HepG2 (cell line): ENCODE data around the gene FAR1. TPM values are rescaled to one million over a fixed set of nuclear protein-coding genes. Genes with fewer than 3 reads are reported as not detected.

Experiments used
- ATAC-seq: fragments of 200-7000 bp; cut with Tn5 transposase; 3 replicates; pipeline ENCODE4 v1.9.1; 2020; ENCODE audit warnings: mild to moderate bottlenecking, moderate library complexity
- BruUV-seq: library from RNA; stranded (reverse); fragments of 400-500 nt; replicated peaks from 2 replicates; lab custom pipeline; 2021; lab: Mats Ljungman, UMichigan
- CTCF ChIA-PET: fragments of 300-600 bp; formaldehyde crosslinking; extraction: SDS; loops from one replicate; lab custom pipeline; 2021; ENCODE audit warnings: low total read pairs, inconsistent platforms, low intra/inter-chr PET ratio; lab: Yijun Ruan, JAX
- POLR2A ChIA-PET: fragments of 350-600 bp; sonication (Branson Sonifier 250); formaldehyde crosslinking; loops from one replicate; lab custom pipeline; 2020; ENCODE audit warnings: antibody characterized with exemption, inconsistent platforms; lab: Yijun Ruan, JAX
- DNase-seq: peaks from one replicate; pipeline ENCODE4 v3.0.0-alpha.2; 2015; ENCODE audit warnings: low spot score
- FAIRE-seq: peaks from 3 replicates; lab custom pipeline; 2011; peaks lifted over from hg19 to GRCh38; lab: Jason Lieb, UNC
- H2AFZ ChIP-seq: one replicate; pipeline ENCODE4 v1.6.1; 2011; ENCODE audit warnings: low read length, inconsistent platforms
- H3K27ac ChIP-seq: fragments of 300-600 bp; 3 replicates; pipeline ENCODE4 v1.8.0; 2011; ENCODE audit warnings: mixed run types, mild to moderate bottlenecking, mixed read lengths, low read length, inconsistent platforms; ENCODE audit not compliant: insufficient read depth; ENCODE audit errors: extremely low read length
- H3K27me3 ChIP-seq, 2 experiments: fragments of 200-600 bp in 1 of 2; 2 replicates in 1 of 2; 3 replicates in 1 of 2; pipeline versions ENCODE4 v1.6.0 to v1.8.0; 2011; ENCODE audit warnings: low read length in 2 of 2, mild to moderate bottlenecking in 2 of 2, moderate library complexity in 2 of 2, inconsistent platforms in 1 of 2; ENCODE audit not compliant: insufficient read depth in 2 of 2, control insufficient read depth in 1 of 2
- H3K36me3 ChIP-seq, 2 experiments: fragments of 200-600 bp in 1 of 2; replicated peaks in 1 of 2; 2 replicates in 1 of 2; 3 replicates in 1 of 2; pipeline versions ENCODE4 v1.5.1 to v1.8.0; 2011; ENCODE audit warnings: low read length in 2 of 2, inconsistent platforms in 1 of 2; ENCODE audit not compliant: insufficient read depth in 2 of 2, control insufficient read depth in 1 of 2
- H3K4me1 ChIP-seq: 2 replicates; pipeline ENCODE4 v1.5.1; 2012; ENCODE audit warnings: low read length, inconsistent platforms; ENCODE audit not compliant: insufficient read depth
- H3K4me2 ChIP-seq: 2 replicates; pipeline ENCODE4 v1.6.0; 2011; ENCODE audit warnings: low read depth, low read length, inconsistent platforms
- H3K4me3 ChIP-seq, 3 experiments: fragments of 200-600 bp in 1 of 3; sonication (generic), shearing (Covaris generic) in 1 of 3; replicated peaks in 1 of 3; 2 replicates each; pipeline ENCODE4 v1.5.1; 2011 to 2016; ENCODE audit warnings: low read length in 3 of 3, inconsistent platforms in 2 of 3, low read depth in 2 of 3, mild to moderate bottlenecking in 2 of 3, control low read depth in 1 of 3, mixed read lengths in 1 of 3; ENCODE audit not compliant: insufficient read depth in 1 of 3
- H3K79me2 ChIP-seq: one replicate; pipeline ENCODE4 v1.6.1; 2011; ENCODE audit warnings: low read length, inconsistent platforms; ENCODE audit not compliant: insufficient read depth
- H3K9ac ChIP-seq: 2 replicates; pipeline ENCODE4 v1.6.0; 2011; ENCODE audit warnings: mild to moderate bottlenecking, low read depth, low read length, inconsistent platforms; ENCODE audit not compliant: insufficient read depth
- H3K9me3 ChIP-seq: 2 replicates; pipeline ENCODE4 v1.5.1; 2012; ENCODE audit warnings: mild to moderate bottlenecking, low read length
- H4K20me1 ChIP-seq: 2 replicates; pipeline ENCODE4 v1.6.0; 2011; ENCODE audit warnings: inconsistent platforms, mild to moderate bottlenecking, low read length, moderate library complexity; ENCODE audit not compliant: insufficient read depth
- ADNP ChIP-seq: sonication (generic); formaldehyde crosslinking; IDR thresholded peaks from 2 replicates; pipeline ENCODE4 v1.4.0; 2020; ENCODE audit warnings: missing genetic modification reagents
- CBX2 ChIP-seq, 2 experiments: fragments of 200-600 bp in 1 of 2; sonication (generic); formaldehyde crosslinking in 1 of 2; IDR thresholded peaks; 2 replicates each; pipeline versions ENCODE4 v1.7.0 to v1.8.1; 2018 to 2022; ENCODE audit warnings: low read depth in 2 of 2, low read length in 1 of 2, mild to moderate bottlenecking in 1 of 2, missing genetic modification reagents in 1 of 2
- CENPT ChIP-seq: sonication (generic); formaldehyde crosslinking; IDR thresholded peaks from 2 replicates; pipeline ENCODE4 v1.8.0; 2022; ENCODE audit warnings: low read depth, mild to moderate bottlenecking, moderate library complexity, missing genetic modification reagents
- GABPB1 ChIP-seq: IDR thresholded peaks from 2 replicates; pipeline ENCODE4 v1.6.1; 2016; ENCODE audit warnings: mild to moderate bottlenecking, missing genetic modification reagents, moderate library complexity, missing compliant biosample characterization
- HNRNPL ChIP-seq: fragments of 200-400 bp; formaldehyde crosslinking; IDR thresholded peaks from 2 replicates; pipeline ENCODE4 v1.6.1; 2017; ENCODE audit warnings: mild to moderate bottlenecking, low read depth, low read length
- ISL2 ChIP-seq: sonication (generic); formaldehyde crosslinking; IDR thresholded peaks from 2 replicates; pipeline ENCODE4 v1.5.0; 2020; ENCODE audit warnings: missing genetic modification reagents
- KDM3A ChIP-seq: IDR thresholded peaks from 2 replicates; pipeline ENCODE4 v1.6.1; 2018; ENCODE audit warnings: low read depth, missing compliant biosample characterization
- MAFK ChIP-seq, 2 experiments: IDR thresholded peaks in 1 of 2; conservative IDR thresholded peaks in 1 of 2; 2 replicates each; pipeline ENCODE4 v1.6.1; 2011; ENCODE audit warnings: improper control_type of control experiment in 2 of 2, low read length in 2 of 2
- NFIC ChIP-seq: IDR thresholded peaks from 2 replicates; pipeline ENCODE4 v1.6.1; 2012; ENCODE audit warnings: mild to moderate bottlenecking, low read length, inconsistent platforms
- NR1H2 ChIP-seq: sonication (generic); formaldehyde crosslinking; IDR thresholded peaks from 2 replicates; pipeline ENCODE4 v1.8.1; 2022; ENCODE audit warnings: low read depth, missing genetic modification reagents, borderline replicate concordance
- PAF1 ChIP-seq: IDR thresholded peaks from 2 replicates; pipeline ENCODE4 v1.6.1; 2016; ENCODE audit warnings: missing genetic modification reagents, missing compliant biosample characterization
- SIX1 ChIP-seq: sonication (generic); formaldehyde crosslinking; IDR thresholded peaks from 2 replicates; pipeline ENCODE4 v1.4.0; 2020; ENCODE audit warnings: missing genetic modification reagents, borderline replicate concordance
- SRSF1 ChIP-seq: fragments of 200-400 bp; formaldehyde crosslinking; optimal IDR thresholded peaks from 2 replicates; pipeline ENCODE3; 2017; ENCODE audit warnings: mild to moderate bottlenecking, low read depth, low read length, moderate library complexity
- TEAD3 ChIP-seq: optimal IDR thresholded peaks from 2 replicates; pipeline ENCODE3; 2016; ENCODE audit warnings: borderline replicate concordance
- TSC22D2 ChIP-seq: sonication (generic); formaldehyde crosslinking; IDR thresholded peaks from 2 replicates; pipeline ENCODE4 v1.5.1; 2020; ENCODE audit warnings: missing genetic modification reagents, mild to moderate bottlenecking, borderline replicate concordance
- ZBTB8A ChIP-seq: sonication (generic); formaldehyde crosslinking; IDR thresholded peaks from 2 replicates; pipeline ENCODE4 v1.4.0; 2020; ENCODE audit warnings: mild to moderate bottlenecking, low read depth, missing genetic modification reagents, borderline replicate concordance
- ZNF30 ChIP-seq: sonication (generic); formaldehyde crosslinking; IDR thresholded peaks from 2 replicates; pipeline ENCODE4 v1.5.0; 2020; ENCODE audit warnings: mild to moderate bottlenecking, missing genetic modification reagents
- ZNF501 ChIP-seq: sonication (generic); formaldehyde crosslinking; IDR thresholded peaks from 2 replicates; pipeline ENCODE4 v1.5.1; 2020; ENCODE audit warnings: mild to moderate bottlenecking, moderate library complexity, missing genetic modification reagents
- ZNF547 ChIP-seq: sonication (generic); formaldehyde crosslinking; IDR thresholded peaks from 2 replicates; pipeline ENCODE4 v1.5.1; 2020; ENCODE audit warnings: mild to moderate bottlenecking, missing genetic modification reagents
- ZNF556 ChIP-seq: sonication (generic); formaldehyde crosslinking; IDR thresholded peaks from 2 replicates; pipeline ENCODE4 v1.4.0; 2020; ENCODE audit warnings: mild to moderate bottlenecking, missing genetic modification reagents, borderline replicate concordance
- ZNF589 ChIP-seq: sonication (generic); formaldehyde crosslinking; conservative IDR thresholded peaks from 2 replicates; pipeline ENCODE4 v1.8.0; 2022; ENCODE audit warnings: mild to moderate bottlenecking, moderate library complexity, missing genetic modification reagents
- ZNF652 ChIP-seq: IDR thresholded peaks from 2 replicates; pipeline ENCODE4 v1.6.1; 2016; ENCODE audit warnings: low read depth, borderline replicate concordance
- ZNF703 ChIP-seq: sonication (generic); formaldehyde crosslinking; IDR thresholded peaks from 2 replicates; pipeline ENCODE4 v1.5.1; 2020; ENCODE audit warnings: missing genetic modification reagents, mild to moderate bottlenecking, moderate library complexity, borderline replicate concordance
- ZSCAN31 ChIP-seq: sonication (generic); formaldehyde crosslinking; IDR thresholded peaks from 2 replicates; pipeline ENCODE4 v1.5.0; 2020; ENCODE audit warnings: low read depth, mild to moderate bottlenecking, missing genetic modification reagents
- in situ Hi-C: cut with HindIII; loops from 2 replicates; pipeline ENCODE4 v1.10.0; 2017; ENCODE audit warnings: low pct_unique_long_range_greater_than_20kb; ENCODE audit not compliant: extremely low pct_ligation_motif_present
- intact Hi-C: fragments of 100-400 bp; cut with micrococcal nuclease; formaldehyde crosslinking; loops from one replicate; pipeline ENCODE4 v1.10.0; 2022; ENCODE audit not compliant: unreplicated experiment
- polyA plus RNA-seq, 8 experiments: library from polyadenylated mRNA; depleted of rRNA in 3 of 8; stranded (reverse) in 7 of 8; unstranded in 1 of 8; fragments of >200 nt; fragmentation: Illumina TruSeq in 4 of 8; extraction: Trizol in 4 of 8; gene quantifications; 2 replicates each; pipeline versions ENCODE4 v1.2.1 to v1.2.3, GENCODE V29; 2011 to 2016; ENCODE audit warnings: low read depth in 4 of 8, missing spikeins in 1 of 8, mixed read lengths in 1 of 8; ENCODE audit not compliant: insufficient read depth in 1 of 8
- total RNA-seq, 5 experiments: library from RNA; depleted of rRNA; stranded (reverse); fragments of >200 nt; fragmentation: Illumina TruSeq; extraction: Trizol; gene quantifications; 2 replicates each; pipeline ENCODE4 v1.2.3, GENCODE V29; 2016; ENCODE audit warnings: low read depth in 1 of 5
- TF ChIP-seq, protein P1 (sequence below): sonication (generic); formaldehyde crosslinking; IDR thresholded peaks from 2 replicates; pipeline ENCODE4 v1.4.0; 2020; ENCODE audit warnings: mild to moderate bottlenecking, missing genetic modification reagents

Gene FAR1
- total and polyA plus RNA-seq, 2 of the 13 experiments (the other 11 are each of a cell fraction or from before 2014, with no cell fraction given): 0.40 to 0.95 TPM

DNA sequence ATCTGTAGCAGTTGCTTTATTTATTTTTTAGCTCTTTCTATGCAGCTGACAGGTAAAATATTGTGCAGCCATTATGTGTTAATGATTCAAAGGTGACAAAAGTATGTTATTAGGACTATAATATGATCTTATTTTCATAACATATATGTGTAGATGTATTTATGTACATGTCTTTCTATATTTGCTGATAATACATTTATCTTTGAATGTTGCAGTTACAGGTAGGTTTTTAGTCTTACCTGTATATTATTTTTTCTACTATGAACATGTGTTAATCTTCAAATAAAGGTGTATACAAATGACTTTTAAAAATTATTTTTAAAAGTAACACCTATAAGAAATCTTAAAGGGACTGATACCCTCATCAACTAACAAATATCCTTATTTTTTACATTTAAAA, 33.6 kb downstream of the FAR1 start:
- POLR2A ChIA-PET: no interaction called here

DNA sequence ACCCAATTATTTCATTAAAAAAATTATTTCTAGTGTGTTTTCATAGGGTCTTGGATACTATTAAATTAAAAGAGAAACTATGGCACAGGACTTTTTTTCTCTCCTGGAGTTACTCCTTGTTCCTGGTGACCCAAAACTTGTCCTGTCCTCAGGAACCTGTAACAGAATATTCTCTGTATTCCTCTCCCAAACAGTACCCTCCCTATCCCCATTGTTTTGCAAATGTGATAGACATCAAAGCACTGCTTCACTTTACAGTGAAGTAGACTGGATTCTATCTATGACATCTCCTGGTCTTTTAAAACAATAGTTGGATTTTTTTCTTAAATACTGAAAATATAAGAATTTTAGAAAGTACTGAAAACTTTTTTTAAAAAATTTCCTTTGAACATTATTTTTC, 37.2 kb downstream of the FAR1 start:
- ATAC-seq (no peak), FAIRE-seq (no peak), DNase-seq (no peak)
- intact Hi-C loops: no loop called here
- no peak overlapping the region for H3K9ac ChIP-seq
- no peak overlapping the region for H3K4me3 ChIP-seq
- ChIA-PET CTCF (no interaction called here), POLR2A (no interaction called here)
- H2AFZ ChIP-seq: no peak overlapping the region
- no peak overlapping the region for H3K4me2 ChIP-seq
- H3K27me3 ChIP-seq: no peaks in the 10 kb centered on the region
- H4K20me1 ChIP-seq: no peaks in the 10 kb centered on the region
- no TSS peak for BruUV-seq
- no peaks in the 10 kb centered on the region for H3K36me3 ChIP-seq
- H3K79me2 ChIP-seq: no peaks in the 10 kb centered on the region
- H3K9me3 ChIP-seq: no peaks in the 10 kb centered on the region
- in situ Hi-C loops: no loop called here
- H3K27ac ChIP-seq: no peak overlapping the region
- H3K4me1 ChIP-seq: no peaks in the 10 kb centered on the region
- no peak for TF ChIP-seq SRSF1
- TF ChIP-seq ZBTB8A (CRISPR knock-in tag): no peak
- no peak for TF ChIP-seq ZSCAN31 (CRISPR knock-in tag)
- no peak for TF ChIP-seq CENPT (CRISPR knock-in tag)
- TF ChIP-seq, protein P1, sequence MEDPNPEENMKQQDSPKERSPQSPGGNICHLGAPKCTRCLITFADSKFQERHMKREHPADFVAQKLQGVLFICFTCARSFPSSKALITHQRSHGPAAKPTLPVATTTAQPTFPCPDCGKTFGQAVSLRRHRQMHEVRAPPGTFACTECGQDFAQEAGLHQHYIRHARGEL (CRISPR knock-in tag): no peak
- TF ChIP-seq HNRNPL: no peak
- no peak for TF ChIP-seq ADNP
- no peak for TF ChIP-seq ZNF652 (CRISPR knock-in tag)
- no peak for TF ChIP-seq PAF1 (CRISPR knock-in tag)
- no peak for TF ChIP-seq NFIC
- TF ChIP-seq GABPB1 (CRISPR knock-in tag): no peak
- no peak for TF ChIP-seq ZNF501 (CRISPR knock-in tag)
- no peak for TF ChIP-seq TEAD3 (CRISPR knock-in tag)
- TF ChIP-seq CBX2 (IDR thresholded peaks at IDR 0.05; ENCODE audit: low read depth, low read length): no peak
- no peak for TF ChIP-seq CBX2 (CRISPR knock-in tag; IDR thresholded peaks at IDR 0.05; ENCODE audit: low read depth)
- TF ChIP-seq ZNF547 (CRISPR knock-in tag): no peak
- no peak for TF ChIP-seq NR1H2 (CRISPR knock-in tag)
- no peak for TF ChIP-seq ZNF703 (CRISPR knock-in tag)
- TF ChIP-seq SIX1 (CRISPR knock-in tag): no peak
- no peak for TF ChIP-seq KDM3A (CRISPR knock-in tag)
- TF ChIP-seq TSC22D2 (CRISPR knock-in tag): no peak

More for the DNA sequence above, 33.6 kb downstream of the FAR1 start:
- Histone ChIP-seq H4K20me1 (no peaks in the 10 kb centered on the region), H3K9me3 (no peaks in the 10 kb centered on the region), H3K36me3 (no peaks in the 10 kb centered on the region), H3K4me3 (no peak overlapping the region), H3K4me1 (no peaks in the 10 kb centered on the region), H3K9ac (no peak overlapping the region), H2AFZ (no peak overlapping the region), H3K27ac (no peak overlapping the region), H3K4me2 (no peak overlapping the region), H3K79me2 (no peaks in the 10 kb centered on the region), H3K27me3 (no peaks in the 10 kb centered on the region)
- TF ChIP-seq ZNF556 (no peak), MAFK (conservative IDR thresholded peaks at IDR 0.05 in 1 of 2, IDR thresholded peaks at IDR 0.05 in 1 of 2; ENCODE audit: low read length in 2 of 2) (peak in 1 of 2 experiments; percentile 32; a peak in 1 of 4 replicates), ISL2 (no peak), ZNF589 (no peak), ZNF30 (CRISPR knock-in tag) (no peak)
- FAIRE-seq: no peak
- CTCF ChIA-PET: no interaction called here
- no peak for DNase-seq
- no TSS peak for BruUV-seq
- in situ Hi-C loops (no loop called here), intact Hi-C loops (no loop called here)
- no peak for ATAC-seq
